Dendritic cell treated with granulocyte-macrophage colony-stimulating factor and Interleukin-4, amounts not matched to agents 40 ng/mL and 50 ng/mL, for 4 days (primary cell): ENCODE measurements around the gene ZBTB8A.
"Not testable (repeated sequence)": the region's sequence is repeated elsewhere in the genome, so short reads cannot be mapped to it uniquely, and the experiment has no call there.

Source experiments
- H3K27ac Mint-ChIP-seq: one replicate; pipeline ENCODE4 v1.8.0; 2022; ENCODE audit warnings: mild to moderate bottlenecking, mixed read lengths
- H3K27me3 Mint-ChIP-seq: one replicate; pipeline ENCODE4 v1.8.0; 2022; ENCODE audit warnings: mild to moderate bottlenecking, mixed read lengths
- H3K36me3 Mint-ChIP-seq: one replicate; pipeline ENCODE4 v1.8.0; 2022; ENCODE audit warnings: low read depth, mixed read lengths
- H3K4me1 Mint-ChIP-seq: one replicate; pipeline ENCODE4 v1.8.0; 2022; ENCODE audit warnings: low read depth, mixed read lengths
- H3K4me3 Mint-ChIP-seq: one replicate; pipeline ENCODE4 v1.8.0; 2022; ENCODE audit warnings: mild to moderate bottlenecking, moderate library complexity, mixed read lengths
- H3K9me3 Mint-ChIP-seq: one replicate; pipeline ENCODE4 v1.8.0; 2022; ENCODE audit warnings: mixed read lengths
- intact Hi-C: fragments of 100-400 bp; cut with micrococcal nuclease; formaldehyde crosslinking; loops from one replicate; pipeline ENCODE4 v1.15.0; 2022

Gene ZBTB8A

GRCh38 chr1:32518976-32519375 lies 20.3 kb upstream of the ZBTB8A start:
- intact Hi-C loops: no loop called here
- H3K36me3 Mint-ChIP-seq: no peaks in the 10 kb centered on the region

GRCh38 chr1:32521165-32521564 lies 18.1 kb upstream of the ZBTB8A start:
- intact Hi-C loops: loop anchor here (10.0 kb wide), 1 partner anchor 134 kb away; the partner anchor contains the start of genes RBBP4 and ZBTB8OS
- H3K9me3 Mint-ChIP-seq: no peaks in the 10 kb centered on the region
- no peaks in the 10 kb centered on the region for H3K36me3 Mint-ChIP-seq
- H3K4me1 Mint-ChIP-seq: peaks cover 5% of the 10 kb centered on the region
- H3K27me3 Mint-ChIP-seq: peaks cover 9% of the 10 kb centered on the region
- peak overlapping the region; percentile 41 for H3K27ac Mint-ChIP-seq
- peak overlapping the region; percentile 51 for H3K4me3 Mint-ChIP-seq

More at GRCh38 chr1:32518976-32519375, 20.3 kb upstream of the ZBTB8A start:
- Mint-ChIP-seq H3K27ac (no peak overlapping the region), H3K4me3 (no peak overlapping the region), H3K27me3 (peaks cover 9% of the 10 kb centered on the region), H3K4me1 (peaks cover 5% of the 10 kb centered on the region), H3K9me3 (no peaks in the 10 kb centered on the region)

DNA sequence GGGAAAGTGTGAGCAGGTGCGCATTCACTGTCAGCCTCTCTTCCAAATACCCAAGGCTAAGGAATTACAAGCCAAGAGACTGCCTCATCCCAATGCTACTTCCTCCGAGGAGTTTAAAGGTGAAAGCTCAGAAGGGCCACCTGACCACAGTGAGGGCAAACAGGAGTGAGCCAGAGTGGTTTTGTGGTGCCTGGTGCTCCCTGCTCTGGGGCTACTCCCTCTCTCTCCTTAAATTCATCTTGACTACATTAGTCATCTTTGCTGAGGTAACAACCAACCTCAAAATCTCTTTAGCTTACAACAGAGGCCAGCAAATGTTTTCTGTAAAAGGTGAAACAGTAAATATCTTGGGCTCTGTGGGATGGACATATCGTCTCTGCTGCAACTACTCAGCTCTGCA lies 14.2 kb upstream of the ZBTB8A start:
- no peaks in the 10 kb centered on the region for H3K9me3 Mint-ChIP-seq
- no peak overlapping the region for H3K27ac Mint-ChIP-seq
- intact Hi-C loops: loop anchor here (10.0 kb wide), 1 partner anchor 130 kb away; the partner anchor contains the start of genes RBBP4 and ZBTB8OS
- no peak overlapping the region for H3K4me3 Mint-ChIP-seq
- no peaks in the 10 kb centered on the region for H3K36me3 Mint-ChIP-seq
- peaks cover 9% of the 10 kb centered on the region for H3K27me3 Mint-ChIP-seq
- peaks cover 5% of the 10 kb centered on the region for H3K4me1 Mint-ChIP-seq

GRCh38 chr1:32525661-32526444 lies 13.4 kb upstream of the ZBTB8A start:
- H3K4me1 Mint-ChIP-seq: peaks cover 5% of the 10 kb centered on the region
- no peaks in the 10 kb centered on the region for H3K9me3 Mint-ChIP-seq
- intact Hi-C loops: loop anchor here (10.0 kb wide), 1 partner anchor 129 kb away; the partner anchor contains the start of genes RBBP4 and ZBTB8OS
- H3K36me3 Mint-ChIP-seq: no peaks in the 10 kb centered on the region
- H3K4me3 Mint-ChIP-seq: no peak overlapping the region
- H3K27me3 Mint-ChIP-seq: peaks cover 9% of the 10 kb centered on the region
- H3K27ac Mint-ChIP-seq: no peak overlapping the region

DNA sequence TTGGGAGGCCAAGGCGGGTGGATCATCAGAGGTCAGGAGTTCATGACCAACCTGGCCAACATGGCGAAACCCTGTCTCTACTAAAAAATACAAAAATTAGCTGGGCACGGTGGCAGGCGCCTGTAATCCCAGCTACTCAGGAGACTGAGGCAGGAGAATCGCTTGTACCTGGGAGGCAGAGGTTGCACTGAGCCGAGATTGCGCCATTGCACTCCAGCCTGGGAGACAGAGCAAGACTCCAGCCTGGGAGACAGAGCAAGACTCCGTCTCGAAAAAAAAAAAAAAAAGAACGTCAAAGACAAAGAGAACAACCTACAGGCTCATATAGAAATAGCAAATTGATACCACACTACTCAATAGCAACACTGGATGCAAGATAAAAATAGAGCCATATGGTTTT lies 10.7 kb upstream of the ZBTB8A start:
- intact Hi-C loops: loop anchor here (10.0 kb wide), 1 partner anchor 126 kb away; the partner anchor contains the start of genes RBBP4 and ZBTB8OS
- not testable (repeated sequence) for H3K27me3 Mint-ChIP-seq, H3K9me3 Mint-ChIP-seq, H3K4me3 Mint-ChIP-seq, H3K36me3 Mint-ChIP-seq, H3K4me1 Mint-ChIP-seq, H3K27ac Mint-ChIP-seq

GRCh38 chr1:32533792-32534327 lies 5.4 kb upstream of the ZBTB8A start:
- H3K36me3 Mint-ChIP-seq: no peaks in the 10 kb centered on the region
- H3K27me3 Mint-ChIP-seq: peaks cover 46% of the 10 kb centered on the region
- intact Hi-C loops: no loop called here
- H3K27ac Mint-ChIP-seq: no peak overlapping the region
- H3K4me1 Mint-ChIP-seq: peaks cover 19% of the 10 kb centered on the region
- H3K4me3 Mint-ChIP-seq: no peak overlapping the region
- no peaks in the 10 kb centered on the region for H3K9me3 Mint-ChIP-seq

- H3K9me3 Mint-ChIP-seq: no peaks in the 10 kb centered on the region
- H3K27me3 Mint-ChIP-seq: peaks cover 63% of the 10 kb centered on the region
- H3K36me3 Mint-ChIP-seq: no peaks in the 10 kb centered on the region
Measured at GRCh38 chr1:32536117-32536516, 3.1 kb upstream of the ZBTB8A start.

DNA sequence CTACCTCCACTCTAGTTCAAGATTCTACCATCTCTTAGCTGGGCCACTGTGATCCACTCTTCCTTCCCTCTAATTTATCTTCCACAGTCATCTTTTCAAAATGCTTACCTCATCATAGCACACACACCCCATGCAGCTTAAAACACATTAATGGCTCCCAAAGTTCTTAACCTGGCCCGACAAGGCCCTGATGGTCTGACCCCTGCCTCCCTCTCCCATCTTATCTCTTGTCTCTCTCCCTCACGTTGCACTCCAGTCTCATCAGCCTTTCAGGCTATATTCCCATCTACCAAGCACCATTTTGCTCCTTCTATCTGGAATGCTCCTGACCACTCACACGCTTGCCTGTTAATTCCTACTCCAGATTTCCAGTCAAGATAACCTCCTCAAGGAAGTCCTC lies 2.5 kb upstream of the ZBTB8A start:
- Mint-ChIP-seq H3K4me1 (peaks cover 37% of the 10 kb centered on the region), H3K9me3 (no peaks in the 10 kb centered on the region), H3K36me3 (no peaks in the 10 kb centered on the region), H3K27ac (no peak overlapping the region), H3K27me3 (peaks cover 68% of the 10 kb centered on the region), H3K4me3 (no peak overlapping the region)
- intact Hi-C loops: no loop called here

More at GRCh38 chr1:32536117-32536516, 3.1 kb upstream of the ZBTB8A start:
- no peak overlapping the region for H3K4me3 Mint-ChIP-seq
- peaks cover 34% of the 10 kb centered on the region for H3K4me1 Mint-ChIP-seq
- intact Hi-C loops: no loop called here
- H3K27ac Mint-ChIP-seq: no peak overlapping the region

DNA sequence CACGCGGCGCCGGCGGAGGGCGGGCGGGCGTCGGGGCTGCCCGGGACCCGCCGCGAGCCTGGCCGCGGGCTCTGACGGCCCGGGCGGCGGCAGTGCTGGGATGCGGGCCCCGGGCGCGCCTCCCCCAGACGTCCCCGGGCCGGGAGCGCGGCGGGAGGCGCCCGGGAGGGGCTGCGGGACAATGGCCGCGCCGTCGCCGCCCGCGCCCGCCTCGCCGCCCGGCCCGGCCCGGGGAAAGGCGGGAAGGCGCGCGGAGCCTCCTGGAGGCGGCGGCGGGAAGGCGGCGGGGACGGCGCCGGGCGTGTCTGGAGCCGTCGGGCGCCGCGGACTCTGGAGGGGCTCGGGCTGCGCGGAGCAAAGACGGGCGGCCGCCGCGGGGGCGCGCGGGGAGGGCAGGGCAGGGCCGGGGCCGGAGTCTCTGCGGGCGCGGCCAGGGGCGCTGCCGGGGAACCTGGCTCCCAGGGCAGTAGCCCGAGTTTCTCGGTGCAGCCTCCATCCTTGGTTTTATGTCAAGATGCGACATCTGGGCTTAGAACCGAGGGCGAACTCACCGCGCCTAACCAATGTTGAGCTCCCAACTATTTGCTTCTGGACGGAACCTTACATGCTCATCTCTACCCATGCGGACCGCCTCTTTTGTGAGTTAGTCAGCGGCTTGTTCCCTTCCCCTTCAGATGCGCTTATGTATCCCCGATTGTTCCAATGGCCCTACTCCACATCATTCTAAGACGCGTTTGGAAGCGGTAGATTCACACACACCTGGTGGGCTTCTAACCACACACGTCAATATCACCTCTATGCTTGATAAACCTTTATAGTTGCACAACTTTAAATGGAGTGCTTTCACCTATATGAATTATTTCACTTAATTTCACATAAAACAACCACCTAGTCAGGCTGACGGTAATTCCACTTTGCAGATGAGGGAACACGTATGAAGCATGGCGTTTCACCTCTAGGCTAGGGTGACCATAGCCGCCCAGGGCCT lies 651 bp downstream of the ZBTB8A start:
- H3K4me1 Mint-ChIP-seq: peaks cover 37% of the 10 kb centered on the region
- H3K27ac Mint-ChIP-seq: peak overlapping the region; percentile 76
- no peaks in the 10 kb centered on the region for H3K36me3 Mint-ChIP-seq
- no peaks in the 10 kb centered on the region for H3K9me3 Mint-ChIP-seq
- H3K27me3 Mint-ChIP-seq: peaks cover 50% of the 10 kb centered on the region
- peak overlapping the region; percentile 73 for H3K4me3 Mint-ChIP-seq
- intact Hi-C loops: no loop called here

GRCh38 chr1:32540605-32541004 lies 1.4 kb downstream of the ZBTB8A start:
- H3K4me1 Mint-ChIP-seq: peaks cover 36% of the 10 kb centered on the region

DNA sequence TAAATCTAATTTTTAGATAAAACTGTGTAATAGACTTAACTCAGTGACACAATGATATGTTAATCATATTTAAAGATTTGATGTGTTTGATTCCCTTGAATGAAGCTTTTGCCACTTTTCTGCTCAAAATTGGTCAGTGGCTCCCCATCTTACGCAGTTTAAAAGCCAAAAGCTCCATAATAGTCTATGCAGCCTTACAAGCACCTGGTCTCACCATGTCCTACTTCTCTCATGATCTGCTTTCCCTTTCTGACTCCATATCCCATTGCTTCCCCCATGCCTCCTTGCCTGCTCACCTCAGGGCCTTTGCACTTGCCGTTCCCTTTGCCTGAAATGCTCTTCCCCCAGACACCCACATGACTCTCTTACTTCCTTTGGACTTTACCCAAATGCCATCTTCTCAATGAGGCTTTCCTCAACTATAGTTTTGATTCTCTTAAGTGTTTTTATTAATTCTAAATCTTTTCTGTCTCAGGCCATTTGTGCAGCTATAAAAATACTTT lies 1.9 kb downstream of the ZBTB8A start:
- no peak overlapping the region for H3K27ac Mint-ChIP-seq
- H3K4me3 Mint-ChIP-seq: no peak overlapping the region

More at GRCh38 chr1:32540605-32541004, 1.4 kb downstream of the ZBTB8A start:
- peak overlapping the region; percentile 73 for H3K4me3 Mint-ChIP-seq
- no peaks in the 10 kb centered on the region for H3K36me3 Mint-ChIP-seq
- H3K27me3 Mint-ChIP-seq: peaks cover 43% of the 10 kb centered on the region
- H3K9me3 Mint-ChIP-seq: no peaks in the 10 kb centered on the region
- peak overlapping the region; percentile 37 for H3K27ac Mint-ChIP-seq
- intact Hi-C loops: no loop called here

GRCh38 chr1:32546611-32547010 lies 7.4 kb downstream of the ZBTB8A start:
- Mint-ChIP-seq H3K27me3 (peaks cover 2% of the 10 kb centered on the region), H3K36me3 (no peaks in the 10 kb centered on the region), H3K9me3 (no peaks in the 10 kb centered on the region), H3K4me3 (no peak overlapping the region), H3K27ac (no peak overlapping the region), H3K4me1 (no peaks in the 10 kb centered on the region)
- intact Hi-C loops: no loop called here

More for the DNA sequence above, 1.9 kb downstream of the ZBTB8A start:
- intact Hi-C loops: no loop called here
- peaks cover 31% of the 10 kb centered on the region for H3K4me1 Mint-ChIP-seq
- H3K27me3 Mint-ChIP-seq: peaks cover 41% of the 10 kb centered on the region
- no peaks in the 10 kb centered on the region for H3K9me3 Mint-ChIP-seq
- no peaks in the 10 kb centered on the region for H3K36me3 Mint-ChIP-seq

DNA sequence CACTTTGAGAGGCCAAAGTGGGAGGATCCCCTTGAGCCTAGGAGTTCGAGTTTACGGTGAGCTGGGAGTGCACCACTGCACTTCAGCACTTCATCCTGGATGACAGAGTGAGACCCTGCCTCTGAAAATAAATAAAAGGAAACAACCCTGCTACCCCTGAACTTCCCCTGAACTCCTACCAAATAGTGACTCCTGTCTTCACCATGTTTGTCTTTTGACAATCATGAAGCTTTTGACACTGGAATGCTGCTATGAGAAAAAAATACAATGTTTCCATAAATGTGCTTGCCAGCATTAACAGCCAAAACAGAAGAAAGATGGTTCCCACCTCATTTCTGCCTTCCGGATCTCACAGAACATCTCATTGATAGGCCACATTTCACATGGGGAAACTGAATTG lies 10.4 kb downstream of the ZBTB8A start:
- no peak overlapping the region for H3K27ac Mint-ChIP-seq
- H3K4me1 Mint-ChIP-seq: no peaks in the 10 kb centered on the region
- no peaks in the 10 kb centered on the region for H3K27me3 Mint-ChIP-seq
- no peaks in the 10 kb centered on the region for H3K36me3 Mint-ChIP-seq
- intact Hi-C loops: no loop called here
- H3K9me3 Mint-ChIP-seq: no peaks in the 10 kb centered on the region
- no peak overlapping the region for H3K4me3 Mint-ChIP-seq
